ENCODE measurements around the gene CDKN2D. TPM values are rescaled to one million over a fixed set of nuclear protein-coding genes. Genes with fewer than 3 reads are reported as not detected.
"Not testable (repeated sequence)": the region's sequence is repeated elsewhere in the genome, so short reads cannot be mapped to it uniquely, and the experiment has no call there.

The CDKN2D gene
- total RNA-seq, 1 experiment from 2014 or later: 3.3 TPM

DNA sequence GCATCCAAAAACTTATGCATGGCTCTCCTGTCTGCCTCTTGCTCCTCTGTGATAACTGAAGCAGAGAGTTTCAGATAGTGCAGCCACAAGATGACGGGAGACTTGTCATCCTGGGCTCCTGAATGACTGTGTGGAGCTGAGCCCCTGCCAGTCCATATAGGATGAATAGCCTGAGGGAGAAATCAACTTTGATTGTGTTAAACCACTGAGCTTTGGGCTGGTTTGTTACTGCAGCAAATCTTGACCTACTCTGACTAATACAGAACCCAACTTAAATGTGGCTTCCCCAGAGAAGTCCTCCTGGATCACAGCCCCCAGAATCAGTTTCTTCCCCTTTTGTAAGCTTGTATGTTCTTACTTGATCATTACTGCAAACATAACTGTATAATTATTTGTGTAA is 36.3 kb downstream of the CDKN2D start (continued):
- TF ChIP-seq MYBL2 (CRISPR knock-in tag; IDR thresholded peaks at IDR 0.05) (no peak), ZNF416 (CRISPR knock-in tag; IDR thresholded peaks at IDR 0.05) (no peak), PRRX2 (CRISPR knock-in tag; IDR thresholded peaks at IDR 0.05) (no peak), TEAD4 (CRISPR knock-in tag; IDR thresholded peaks at IDR 0.05) (no peak), GABPB1 (CRISPR knock-in tag; IDR thresholded peaks at IDR 0.05) (no peak), NR3C1 (CRISPR knock-in tag; conservative IDR thresholded peaks at IDR 0.05; ENCODE audit: low read depth) (no peak)
- TF ChIP-seq, protein P1, sequence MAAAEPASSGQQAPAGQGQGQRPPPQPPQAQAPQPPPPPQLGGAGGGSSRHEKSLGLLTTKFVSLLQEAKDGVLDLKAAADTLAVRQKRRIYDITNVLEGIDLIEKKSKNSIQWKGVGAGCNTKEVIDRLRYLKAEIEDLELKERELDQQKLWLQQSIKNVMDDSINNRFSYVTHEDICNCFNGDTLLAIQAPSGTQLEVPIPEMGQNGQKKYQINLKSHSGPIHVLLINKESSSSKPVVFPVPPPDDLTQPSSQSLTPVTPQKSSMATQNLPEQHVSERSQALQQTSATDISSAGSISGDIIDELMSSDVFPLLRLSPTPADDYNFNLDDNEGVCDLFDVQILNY (CRISPR knock-in tag; IDR thresholded peaks at IDR 0.05): no peak
- TF ChIP-seq, protein P2, sequence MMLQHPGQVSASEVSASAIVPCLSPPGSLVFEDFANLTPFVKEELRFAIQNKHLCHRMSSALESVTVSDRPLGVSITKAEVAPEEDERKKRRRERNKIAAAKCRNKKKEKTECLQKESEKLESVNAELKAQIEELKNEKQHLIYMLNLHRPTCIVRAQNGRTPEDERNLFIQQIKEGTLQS (CRISPR knock-in tag; conservative IDR thresholded peaks at IDR 0.05): no peak
- TF ChIP-seq, protein P3, sequence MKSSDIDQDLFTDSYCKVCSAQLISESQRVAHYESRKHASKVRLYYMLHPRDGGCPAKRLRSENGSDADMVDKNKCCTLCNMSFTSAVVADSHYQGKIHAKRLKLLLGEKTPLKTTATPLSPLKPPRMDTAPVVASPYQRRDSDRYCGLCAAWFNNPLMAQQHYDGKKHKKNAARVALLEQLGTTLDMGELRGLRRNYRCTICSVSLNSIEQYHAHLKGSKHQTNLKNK (CRISPR knock-in tag; IDR thresholded peaks at IDR 0.05): no peak

DNA sequence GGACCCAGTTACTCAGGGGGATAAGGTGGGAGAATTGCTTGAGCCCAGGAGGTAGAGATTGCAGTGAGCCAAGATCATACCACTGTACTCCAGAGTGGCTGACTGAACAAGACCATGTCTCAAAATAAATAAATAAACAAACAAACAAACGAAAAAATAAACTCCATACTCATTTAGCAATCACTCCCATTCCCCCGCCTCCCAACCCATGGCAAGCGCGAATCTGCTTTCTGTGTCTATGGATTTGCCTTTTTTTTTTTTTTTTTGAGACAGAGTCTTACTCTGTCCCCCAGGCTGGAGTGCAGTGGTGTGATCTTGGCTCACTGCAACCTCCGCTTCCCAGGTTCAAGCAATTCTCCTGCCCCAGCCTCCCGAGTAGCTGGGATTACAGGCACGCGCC is 41.9 kb downstream of the CDKN2D start:
- CTCF ChIA-PET: interaction anchor here (0.7 to 1.1 kb wide), 2 partner anchors 15 to 37 kb away, joined by 3 read pairs; no protein-coding TSS in a partner anchor

DNA sequence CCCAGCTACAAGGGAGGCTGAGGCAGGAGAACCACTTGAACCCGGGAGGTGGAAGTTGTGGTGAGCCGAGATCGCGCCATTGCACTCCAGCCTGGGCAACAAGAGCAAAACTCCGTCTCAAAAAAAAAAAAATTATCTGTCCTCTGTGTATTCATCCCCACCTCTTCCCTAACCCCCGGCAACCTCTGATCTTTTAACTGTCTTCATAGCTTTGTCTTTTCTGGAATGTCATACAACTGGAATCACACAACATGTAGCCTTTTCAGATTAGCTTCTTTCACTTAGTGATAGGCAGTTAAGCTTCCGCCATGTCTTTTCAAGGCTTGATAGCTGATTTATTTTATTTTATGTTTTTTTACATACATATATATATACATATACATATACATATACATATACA is 43.1 kb downstream of the CDKN2D start:
- no peaks in the 10 kb centered on the region; the same call in 1 of the 2 replicates for H3K27me3 Mint-ChIP-seq (ENCODE audit: low read depth)
- POLR2A ChIA-PET: no interaction called here
- H3K9me3 Mint-ChIP-seq: no peaks in the 10 kb centered on the region
- CTCF ChIA-PET: no interaction called here
- no peaks in the 10 kb centered on the region for H3K4me1 Mint-ChIP-seq
- no peak for ATAC-seq
- H3K4me3 Mint-ChIP-seq: no peak overlapping the region
- DNase-seq (ENCODE audit: low spot score): no peak
- no peaks in the 10 kb centered on the region for H3K36me3 Mint-ChIP-seq
- H3K27ac Mint-ChIP-seq: no peak overlapping the region
- TF ChIP-seq ZNF396 (CRISPR knock-in tag; IDR thresholded peaks at IDR 0.05; ENCODE audit: borderline replicate concordance): no peak
- no peak for TF ChIP-seq ZNF532 (CRISPR knock-in tag; IDR thresholded peaks at IDR 0.05; ENCODE audit: borderline replicate concordance)
- no peak for TF ChIP-seq MYBL2 (CRISPR knock-in tag; IDR thresholded peaks at IDR 0.05)
- TF ChIP-seq SP1 (CRISPR knock-in tag; conservative IDR thresholded peaks at IDR 0.05): no peak
- TF ChIP-seq TEAD4 (CRISPR knock-in tag; IDR thresholded peaks at IDR 0.05): no peak
- TF ChIP-seq ZNF416 (CRISPR knock-in tag; IDR thresholded peaks at IDR 0.05): no peak
- no peak for TF ChIP-seq ATF2 (CRISPR knock-in tag; IDR thresholded peaks at IDR 0.05; ENCODE audit: borderline replicate concordance, low read depth)
- TF ChIP-seq HMGXB4 (CRISPR knock-in tag; IDR thresholded peaks at IDR 0.05): no peak
- TF ChIP-seq EMX1 (CRISPR knock-in tag; IDR thresholded peaks at IDR 0.05): no peak
- no peak for TF ChIP-seq ELF4 (CRISPR knock-in tag; IDR thresholded peaks at IDR 0.05; ENCODE audit: low read depth)
- TF ChIP-seq, protein P4, sequence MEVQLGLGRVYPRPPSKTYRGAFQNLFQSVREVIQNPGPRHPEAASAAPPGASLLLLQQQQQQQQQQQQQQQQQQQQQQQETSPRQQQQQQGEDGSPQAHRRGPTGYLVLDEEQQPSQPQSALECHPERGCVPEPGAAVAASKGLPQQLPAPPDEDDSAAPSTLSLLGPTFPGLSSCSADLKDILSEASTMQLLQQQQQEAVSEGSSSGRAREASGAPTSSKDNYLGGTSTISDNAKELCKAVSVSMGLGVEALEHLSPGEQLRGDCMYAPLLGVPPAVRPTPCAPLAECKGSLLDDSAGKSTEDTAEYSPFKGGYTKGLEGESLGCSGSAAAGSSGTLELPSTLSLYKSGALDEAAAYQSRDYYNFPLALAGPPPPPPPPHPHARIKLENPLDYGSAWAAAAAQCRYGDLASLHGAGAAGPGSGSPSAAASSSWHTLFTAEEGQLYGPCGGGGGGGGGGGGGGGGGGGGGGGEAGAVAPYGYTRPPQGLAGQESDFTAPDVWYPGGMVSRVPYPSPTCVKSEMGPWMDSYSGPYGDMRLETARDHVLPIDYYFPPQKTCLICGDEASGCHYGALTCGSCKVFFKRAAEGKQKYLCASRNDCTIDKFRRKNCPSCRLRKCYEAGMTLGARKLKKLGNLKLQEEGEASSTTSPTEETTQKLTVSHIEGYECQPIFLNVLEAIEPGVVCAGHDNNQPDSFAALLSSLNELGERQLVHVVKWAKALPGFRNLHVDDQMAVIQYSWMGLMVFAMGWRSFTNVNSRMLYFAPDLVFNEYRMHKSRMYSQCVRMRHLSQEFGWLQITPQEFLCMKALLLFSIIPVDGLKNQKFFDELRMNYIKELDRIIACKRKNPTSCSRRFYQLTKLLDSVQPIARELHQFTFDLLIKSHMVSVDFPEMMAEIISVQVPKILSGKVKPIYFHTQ (CRISPR knock-in tag; IDR thresholded peaks at IDR 0.05): no peak
- TF ChIP-seq ZBTB21 (CRISPR knock-in tag; IDR thresholded peaks at IDR 0.05; ENCODE audit: borderline replicate concordance): no peak
- TF ChIP-seq, protein P5, sequence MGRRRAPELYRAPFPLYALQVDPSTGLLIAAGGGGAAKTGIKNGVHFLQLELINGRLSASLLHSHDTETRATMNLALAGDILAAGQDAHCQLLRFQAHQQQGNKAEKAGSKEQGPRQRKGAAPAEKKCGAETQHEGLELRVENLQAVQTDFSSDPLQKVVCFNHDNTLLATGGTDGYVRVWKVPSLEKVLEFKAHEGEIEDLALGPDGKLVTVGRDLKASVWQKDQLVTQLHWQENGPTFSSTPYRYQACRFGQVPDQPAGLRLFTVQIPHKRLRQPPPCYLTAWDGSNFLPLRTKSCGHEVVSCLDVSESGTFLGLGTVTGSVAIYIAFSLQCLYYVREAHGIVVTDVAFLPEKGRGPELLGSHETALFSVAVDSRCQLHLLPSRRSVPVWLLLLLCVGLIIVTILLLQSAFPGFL (CRISPR knock-in tag; IDR thresholded peaks at IDR 0.05; ENCODE audit: borderline replicate concordance): no peak
- no peak for TF ChIP-seq ZNF121 (CRISPR knock-in tag; IDR thresholded peaks at IDR 0.05)
- TF ChIP-seq JAZF1 (CRISPR knock-in tag; IDR thresholded peaks at IDR 0.05): no peak

More for the DNA sequence above, 41.9 kb downstream of the CDKN2D start:
- ATAC-seq; H3K27me3 Mint-ChIP-seq (ENCODE audit: low read depth); H3K9me3 Mint-ChIP-seq; H3K36me3 Mint-ChIP-seq; POLR2A ChIA-PET; H3K4me1 Mint-ChIP-seq; H3K27ac Mint-ChIP-seq; DNase-seq (ENCODE audit: low spot score); H3K4me3 Mint-ChIP-seq: not testable (repeated sequence)

All from WTC11 (cell line).